ENCODE results near the gene DHX40. TPM values are rescaled to one million over a fixed set of nuclear protein-coding genes. Genes with fewer than 3 reads are reported as not detected.
A peak's percentile ranks its signal among the peaks of the same experiment; 100 is the strongest.

DHX40 gene
- total RNA-seq, 1 experiment from 2014 or later: 32.7 TPM

DNA sequence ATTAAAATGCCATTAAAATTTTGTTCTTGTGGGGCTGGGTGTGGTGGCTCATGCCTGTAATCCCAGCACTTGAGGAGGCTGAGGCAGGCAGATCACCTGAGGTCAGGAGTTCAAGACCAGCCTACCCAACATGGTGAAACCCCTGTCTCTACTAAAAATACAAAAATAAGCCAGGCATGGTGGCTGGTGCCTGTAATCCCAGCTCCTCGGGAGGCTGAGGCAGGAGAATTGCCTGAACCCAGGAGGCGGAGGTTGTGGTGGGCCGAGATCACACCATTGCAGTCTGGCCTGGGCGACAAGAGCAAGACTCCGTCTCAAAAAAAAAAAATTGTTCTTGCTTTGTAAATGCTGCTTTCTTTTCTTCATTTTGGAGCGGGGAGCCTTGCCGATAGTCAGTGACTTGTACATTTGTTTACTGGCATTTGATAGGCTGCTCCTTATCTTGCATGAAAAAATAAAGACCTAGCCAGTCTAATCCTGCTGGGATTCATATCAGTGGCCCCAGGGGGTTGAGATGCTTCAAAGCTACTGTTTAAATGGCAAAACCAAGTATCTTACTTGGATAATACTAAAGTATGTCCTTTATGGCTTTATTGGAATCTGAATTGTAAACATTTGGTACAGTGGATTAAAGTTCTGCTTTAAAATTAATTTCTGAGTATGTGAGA, 51.0 kb downstream of the DHX40 start:
- intact Hi-C loops (cut with micrococcal nuclease; ENCODE audit: unreplicated experiment): loop anchor here (5.0 kb wide), 1 partner anchor 94 kb away; no protein-coding TSS in a partner anchor
- BruUV-seq (replicated peaks): no TSS peak
- ChIA-PET CTCF (no interaction called here), POLR2A (interaction anchor here (0.6 kb wide), 2 partner anchors 131 to 923 kb away, joined by 3 to 4 read pairs; no protein-coding TSS in a partner anchor)
- Mint-ChIP-seq H3K9me3 (ENCODE audit: unreplicated experiment) (no peaks in the 10 kb centered on the region), H3K27ac (ENCODE audit: unreplicated experiment) (peak overlapping the region; percentile 64), H3K27me3 (ENCODE audit: insufficient read depth, unreplicated experiment) (no peaks in the 10 kb centered on the region), H3K4me3 (ENCODE audit: unreplicated experiment) (no peak overlapping the region), H3K36me3 (ENCODE audit: insufficient read depth, unreplicated experiment) (peaks cover 24% of the 10 kb centered on the region), H3K4me1 (ENCODE audit: low read depth, unreplicated experiment) (peaks cover 16% of the 10 kb centered on the region)
- Histone ChIP-seq H3K27me3 (replicated peaks; ENCODE audit: control insufficient read depth, insufficient read depth, low read length) (no peaks in the 10 kb centered on the region), H3K9me3 (no peaks in the 10 kb centered on the region), H3K4me1 (peaks cover 26% of the 10 kb centered on the region), H3K36me3 (ENCODE audit: control insufficient read depth, insufficient read depth, low read length) (no peaks in the 10 kb centered on the region), H3K4me3 (ENCODE audit: low read depth, low read length) (no peak overlapping the region)
- no peak for TF ChIP-seq CTCF (IDR thresholded peaks at IDR 0.05; ENCODE audit: insufficient read depth in 1 of 2, low read depth in 1 of 2, low read length in 1 of 2, severe bottlenecking in 1 of 2, unreplicated experiment in 1 of 2)
- DNase-seq: peak; percentile 43 to 44

GRCh38 chr17:59617156-59617732, 51.8 kb downstream of the DHX40 start:
- Mint-ChIP-seq H3K27me3 (ENCODE audit: insufficient read depth, unreplicated experiment) (no peaks in the 10 kb centered on the region), H3K36me3 (ENCODE audit: insufficient read depth, unreplicated experiment) (peaks cover 25% of the 10 kb centered on the region), H3K27ac (ENCODE audit: unreplicated experiment) (peak overlapping the region; percentile 100), H3K4me3 (ENCODE audit: unreplicated experiment) (peak overlapping the region; percentile 95), H3K4me1 (ENCODE audit: low read depth, unreplicated experiment) (peaks cover 21% of the 10 kb centered on the region), H3K9me3 (ENCODE audit: unreplicated experiment) (no peaks in the 10 kb centered on the region)
- H3K9me3 ChIP-seq: no peaks in the 10 kb centered on the region
- intact Hi-C loops (cut with micrococcal nuclease; ENCODE audit: unreplicated experiment): loop anchor here (5.0 kb wide), 1 partner anchor 95 kb away; no protein-coding TSS in a partner anchor
- no peaks in the 10 kb centered on the region for H3K36me3 ChIP-seq (ENCODE audit: control insufficient read depth, insufficient read depth, low read length)
- BruUV-seq (replicated peaks): no TSS peak
- TF ChIP-seq CTCF (IDR thresholded peaks at IDR 0.05; ENCODE audit: insufficient read depth in 1 of 2, low read depth in 1 of 2, low read length in 1 of 2, severe bottlenecking in 1 of 2, unreplicated experiment in 1 of 2): no peak
- peak in 1 of 2 experiments; percentile 9 for DNase-seq
- peaks cover 34% of the 10 kb centered on the region for H3K4me1 ChIP-seq
- POLR2A ChIA-PET: interaction anchor here (0.6 to 2.4 kb wide), 3 partner anchors 57 to 130 kb away, joined by 4 to 19 read pairs (median 7); partner anchors contain the start of genes PTRH2 and VMP1
- no peak overlapping the region for H3K4me3 ChIP-seq (ENCODE audit: low read depth, low read length)
- CTCF ChIA-PET: no interaction called here
- H3K27me3 ChIP-seq (replicated peaks; ENCODE audit: control insufficient read depth, insufficient read depth, low read length): no peaks in the 10 kb centered on the region

- BruUV-seq (replicated peaks): no TSS peak
- no peaks in the 10 kb centered on the region for H3K27me3 Mint-ChIP-seq (ENCODE audit: insufficient read depth, unreplicated experiment)
- H3K9me3 ChIP-seq: no peaks in the 10 kb centered on the region
- H3K9me3 Mint-ChIP-seq (ENCODE audit: unreplicated experiment): no peaks in the 10 kb centered on the region
- POLR2A ChIA-PET: interaction anchor here (0.6 to 2.4 kb wide), 14 partner anchors 24 to 987 kb away, joined by 3 to 19 read pairs (median 4); partner anchors contain the start of genes DHX40, PTRH2, SKA2 and VMP1
- peaks cover 31% of the 10 kb centered on the region for H3K36me3 Mint-ChIP-seq (ENCODE audit: insufficient read depth, unreplicated experiment)
- intact Hi-C loops (cut with micrococcal nuclease; ENCODE audit: unreplicated experiment): loop anchor here (1.0 to 5.0 kb wide), 4 partner anchors 23 to 97 kb away; partner anchors contain the start of genes DHX40, PTRH2 and VMP1
- H3K4me3 Mint-ChIP-seq (ENCODE audit: unreplicated experiment): peak overlapping the region; percentile 95
- peaks cover 31% of the 10 kb centered on the region for H3K4me1 Mint-ChIP-seq (ENCODE audit: low read depth, unreplicated experiment)
- DNase-seq: no peak
- H3K4me1 ChIP-seq: peaks cover 48% of the 10 kb centered on the region
- TF ChIP-seq CTCF (IDR thresholded peaks at IDR 0.05; ENCODE audit: insufficient read depth in 1 of 2, low read depth in 1 of 2, low read length in 1 of 2, severe bottlenecking in 1 of 2, unreplicated experiment in 1 of 2): no peak
- CTCF ChIA-PET: no interaction called here
- no peaks in the 10 kb centered on the region for H3K27me3 ChIP-seq (replicated peaks; ENCODE audit: control insufficient read depth, insufficient read depth, low read length)
- H3K36me3 ChIP-seq (ENCODE audit: control insufficient read depth, insufficient read depth, low read length): no peaks in the 10 kb centered on the region
- H3K4me3 ChIP-seq (ENCODE audit: low read depth, low read length): peak overlapping the region; percentile 99
- H3K27ac Mint-ChIP-seq (ENCODE audit: unreplicated experiment): peak overlapping the region; percentile 100
Observed at GRCh38 chr17:59619035-59619297, 53.6 kb downstream of the DHX40 start.

All from Caco-2 (cell line).